ENCODE measurements around the gene PACS2. TPM values are rescaled to one million over a fixed set of nuclear protein-coding genes. Genes with fewer than 3 reads are reported as not detected.
"Not testable (repeated sequence)": the region's sequence is repeated elsewhere in the genome, so short reads cannot be mapped to it uniquely, and the experiment has no call there.

Gene PACS2
- total RNA-seq, 4 donors from 2014 or later: 142 to 225 (median 183) TPM

DNA sequence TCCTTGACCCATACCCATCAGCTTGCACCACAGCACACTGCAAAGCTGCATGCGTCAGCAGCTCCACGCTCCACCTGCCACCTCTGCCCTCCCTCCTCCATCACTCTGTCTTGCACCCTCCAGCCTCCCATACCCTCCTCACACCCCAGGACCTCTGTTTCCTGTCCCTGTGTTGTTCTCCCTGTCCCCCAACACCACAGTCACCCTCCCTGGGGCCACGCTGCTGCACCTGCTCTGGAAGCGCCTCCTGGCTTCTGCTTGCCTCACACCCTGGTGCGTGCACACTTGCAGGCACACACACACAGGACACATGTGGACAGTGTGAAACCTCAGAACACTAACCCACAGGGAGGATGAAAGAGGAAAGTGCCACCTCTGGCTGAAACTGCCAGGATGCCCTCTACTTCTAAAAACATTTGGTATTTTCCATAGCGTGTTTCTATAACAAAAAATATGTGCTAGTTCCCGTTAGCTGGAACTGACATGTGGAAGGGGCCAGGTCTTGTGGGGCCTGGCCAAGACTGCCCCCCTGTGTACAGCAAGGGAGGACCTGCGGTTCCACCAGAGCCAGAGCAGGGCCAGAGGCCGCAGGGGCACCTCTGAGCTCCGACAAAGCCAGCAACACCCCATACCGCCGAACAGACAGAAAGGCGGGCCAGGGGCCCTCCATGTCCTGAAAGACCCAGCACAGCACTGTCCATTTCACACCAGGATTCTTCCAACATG lies 23.8 kb upstream of the PACS2 start:
- TF ChIP-seq EP300 (IDR thresholded peaks at IDR 0.05) (no peak), POLR2A (IDR thresholded peaks at IDR 0.05) (no peak)
- TF ChIP-seq, protein P1, sequence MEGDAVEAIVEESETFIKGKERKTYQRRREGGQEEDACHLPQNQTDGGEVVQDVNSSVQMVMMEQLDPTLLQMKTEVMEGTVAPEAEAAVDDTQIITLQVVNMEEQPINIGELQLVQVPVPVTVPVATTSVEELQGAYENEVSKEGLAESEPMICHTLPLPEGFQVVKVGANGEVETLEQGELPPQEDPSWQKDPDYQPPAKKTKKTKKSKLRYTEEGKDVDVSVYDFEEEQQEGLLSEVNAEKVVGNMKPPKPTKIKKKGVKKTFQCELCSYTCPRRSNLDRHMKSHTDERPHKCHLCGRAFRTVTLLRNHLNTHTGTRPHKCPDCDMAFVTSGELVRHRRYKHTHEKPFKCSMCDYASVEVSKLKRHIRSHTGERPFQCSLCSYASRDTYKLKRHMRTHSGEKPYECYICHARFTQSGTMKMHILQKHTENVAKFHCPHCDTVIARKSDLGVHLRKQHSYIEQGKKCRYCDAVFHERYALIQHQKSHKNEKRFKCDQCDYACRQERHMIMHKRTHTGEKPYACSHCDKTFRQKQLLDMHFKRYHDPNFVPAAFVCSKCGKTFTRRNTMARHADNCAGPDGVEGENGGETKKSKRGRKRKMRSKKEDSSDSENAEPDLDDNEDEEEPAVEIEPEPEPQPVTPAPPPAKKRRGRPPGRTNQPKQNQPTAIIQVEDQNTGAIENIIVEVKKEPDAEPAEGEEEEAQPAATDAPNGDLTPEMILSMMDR (IDR thresholded peaks at IDR 0.05): no peak
- Histone ChIP-seq H3K27me3 (no peaks in the 10 kb centered on the region), H3K4me1 (peaks cover 0 to 44% (median 5%) of the 10 kb centered on the region in 4 donors), H3K36me3 (peaks cover 0 to 4% (median 0%) of the 10 kb centered on the region in 3 donors), H3K9me3 (no peaks in the 10 kb centered on the region), H3K27ac (no peak overlapping the region), H3K4me3 (no peak overlapping the region)
- 68 to 73% methylated on average over 13 of the region's 13 CpGs for WGBS, 2 donors
- DNase-seq (ENCODE audit: low spot score in 2 of 2): no peak

DNA sequence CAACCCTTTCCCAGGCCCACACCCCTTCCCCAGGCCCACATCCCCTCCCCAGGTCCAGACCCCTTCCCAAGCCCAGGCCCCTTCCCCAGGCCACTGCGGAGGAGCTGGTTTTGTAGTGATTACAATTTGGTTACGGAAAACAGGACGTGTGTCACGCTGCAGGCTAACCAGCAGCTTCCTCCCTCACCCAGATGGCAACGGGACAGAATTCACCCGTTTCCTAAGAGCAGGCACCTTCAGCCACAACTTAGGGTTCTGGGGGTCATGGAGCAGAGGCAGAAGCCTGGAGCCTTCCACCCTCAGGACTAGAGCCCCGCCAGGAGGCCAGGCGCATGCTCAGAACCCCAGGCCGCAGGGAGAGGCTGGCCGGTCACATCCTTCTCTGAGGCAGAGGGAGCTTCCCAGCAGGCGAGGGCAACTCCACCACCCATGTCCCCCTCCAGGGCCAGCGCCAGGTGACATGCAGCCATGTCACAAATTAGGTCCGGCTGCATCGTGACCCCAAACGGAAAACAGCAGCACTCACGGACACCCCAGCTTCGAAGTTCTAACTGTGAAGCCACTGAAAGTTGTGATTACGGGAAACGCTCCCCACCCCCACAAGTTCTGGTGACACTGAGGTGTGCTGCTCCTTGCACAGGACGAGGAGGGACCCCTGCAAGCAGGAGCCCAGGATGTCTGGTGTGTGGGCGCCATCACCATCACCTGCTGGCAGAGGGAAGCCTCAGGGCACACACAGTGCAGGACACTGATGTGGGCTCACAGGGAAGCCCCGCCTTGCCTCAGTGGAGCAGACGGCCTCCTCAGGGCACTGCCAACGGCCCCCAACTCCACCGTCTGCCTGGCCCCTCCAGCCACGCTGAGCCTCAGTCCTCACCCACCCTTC lies 21.5 kb upstream of the PACS2 start:
- 66 to 78% methylated on average over 18 to 26 of the region's 26 CpGs for WGBS, 2 donors
- Histone ChIP-seq H3K27me3 (no peaks in the 10 kb centered on the region), H3K4me3 (no peak overlapping the region), H3K9me3 (no peaks in the 10 kb centered on the region), H3K36me3 (no peaks in the 10 kb centered on the region), H3K27ac (peak overlapping the region in 1 of 4 donors; percentile 52), H3K4me1 (peaks cover 0 to 34% (median 5%) of the 10 kb centered on the region in 4 donors)
- no peak for DNase-seq (ENCODE audit: low spot score in 2 of 2)
- TF ChIP-seq POLR2A (IDR thresholded peaks at IDR 0.05) (no peak), EP300 (IDR thresholded peaks at IDR 0.05) (no peak)
- TF ChIP-seq, protein P1 (IDR thresholded peaks at IDR 0.05): no peak

- 40 to 60% methylated on average over 7 to 15 of the region's 15 CpGs for WGBS, 2 donors
- TF ChIP-seq EP300 (IDR thresholded peaks at IDR 0.05): peak in 1 of 2 donors; percentile 13
- TF ChIP-seq POLR2A (IDR thresholded peaks at IDR 0.05): no peak
- TF ChIP-seq, protein P1 (IDR thresholded peaks at IDR 0.05): no peak
- H3K36me3 ChIP-seq: no peaks in the 10 kb centered on the region
- no peak for DNase-seq (ENCODE audit: low spot score in 2 of 2)
- no peaks in the 10 kb centered on the region for H3K9me3 ChIP-seq
- H3K4me3 ChIP-seq: no peak overlapping the region
- H3K4me1 ChIP-seq: peaks cover 0 to 45% (median 10%) of the 10 kb centered on the region in 4 donors
- no peaks in the 10 kb centered on the region for H3K27me3 ChIP-seq
- H3K27ac ChIP-seq: peak overlapping the region in 1 of 4 donors; percentile 52
These were observed 20.4 kb upstream of the PACS2 start for GRCh38 chr14:105294142-105294597.

DNA sequence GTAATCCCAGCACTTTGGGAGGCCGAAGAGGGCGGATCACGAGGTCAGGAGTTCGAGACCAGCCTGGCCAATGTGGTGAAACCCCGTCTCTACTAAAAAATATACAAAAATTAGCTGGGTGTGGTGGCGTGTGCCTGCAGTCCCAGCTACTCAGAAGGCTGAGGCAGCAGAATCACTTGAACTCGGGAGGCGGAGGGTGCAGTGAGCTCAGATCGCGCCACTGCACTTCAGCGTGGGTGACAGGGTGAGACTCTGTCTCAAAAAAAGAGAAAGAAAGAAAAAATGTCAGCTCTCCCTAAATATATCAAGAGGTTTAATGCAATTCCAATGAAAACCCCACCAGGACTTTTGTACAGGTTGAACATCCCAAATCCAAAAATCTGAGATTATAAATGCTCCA lies 17.2 kb upstream of the PACS2 start:
- H3K4me1 ChIP-seq: peaks cover 0 to 51% (median 21%) of the 10 kb centered on the region in 4 donors
- not testable (repeated sequence) for DNase-seq (ENCODE audit: low spot score in 2 of 2); H3K9me3 ChIP-seq; H3K27ac ChIP-seq; H3K27me3 ChIP-seq; H3K4me3 ChIP-seq; H3K36me3 ChIP-seq
- 91 to 94% methylated on average over 11 of the region's 11 CpGs for WGBS, 2 donors

DNA sequence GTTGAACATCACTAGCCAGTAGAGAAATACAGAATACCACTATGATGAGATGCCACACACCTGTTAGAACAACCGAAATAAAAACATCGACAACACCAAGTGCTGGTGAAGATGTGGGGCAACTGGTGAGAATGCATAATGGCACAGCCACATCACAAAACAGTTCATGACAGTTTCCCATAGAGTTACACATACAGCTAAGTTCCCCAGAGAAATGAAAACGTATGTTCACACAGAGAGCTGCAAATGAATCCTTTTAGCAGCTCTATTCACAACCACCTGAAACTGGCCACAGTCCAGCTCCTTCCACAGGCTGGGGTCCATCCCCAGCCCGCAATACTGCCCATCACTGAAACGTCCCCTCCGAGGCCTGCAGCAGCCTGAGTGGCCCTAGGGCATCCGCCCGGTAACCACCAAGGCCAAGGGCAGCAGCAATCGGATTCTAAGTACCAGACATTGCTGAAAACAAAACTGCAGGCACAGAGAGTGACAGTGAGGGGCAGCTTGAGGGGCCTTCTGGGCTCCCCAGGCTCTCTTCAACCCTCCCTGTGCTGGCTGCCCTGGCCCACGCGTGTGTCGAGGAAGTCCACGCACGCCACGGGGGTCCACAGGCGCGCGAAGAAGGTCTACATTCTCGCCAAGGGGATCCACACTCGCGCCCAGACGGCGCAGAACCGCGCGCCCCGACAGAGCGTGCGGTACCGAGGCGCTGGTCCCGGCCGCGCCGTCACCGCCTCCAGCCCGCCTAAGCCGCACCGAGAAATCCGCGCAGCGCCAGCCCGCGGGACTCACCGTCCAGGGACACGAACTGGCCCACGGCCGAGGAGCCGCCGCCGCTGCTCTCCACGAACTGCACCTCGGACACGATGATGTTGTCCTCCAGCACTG lies 14.7 kb upstream of the PACS2 start:
- no peak for TF ChIP-seq EP300 (IDR thresholded peaks at IDR 0.05)
- TF ChIP-seq POLR2A (IDR thresholded peaks at IDR 0.05): no peak
- TF ChIP-seq, protein P1 (IDR thresholded peaks at IDR 0.05): no peak
- peaks cover 0 to 25% (median 16%) of the 10 kb centered on the region in 4 donors for H3K4me1 ChIP-seq
- H3K4me3 ChIP-seq: peak overlapping the region; percentile 83 to 99 (median 85)
- H3K9me3 ChIP-seq: no peaks in the 10 kb centered on the region
- DNase-seq (ENCODE audit: low spot score in 2 of 2): no peak
- peak overlapping the region; percentile 91 to 97 (median 94) for H3K27ac ChIP-seq
- WGBS, 2 donors: 6 to 7% methylated on average over 35 to 51 of the region's 54 CpGs
- no peaks in the 10 kb centered on the region for H3K27me3 ChIP-seq
- no peaks in the 10 kb centered on the region for H3K36me3 ChIP-seq
